DND-41 (cell line): ENCODE data around the gene GLT8D1.

Source experiments
- ATAC-seq: fragments of 200-7000 bp; cut with Tn5 transposase; 3 replicates; pipeline ENCODE4 v1.9.1; 2021; ENCODE audit warnings: low read depth; ENCODE audit not compliant: insufficient read depth
- DNase-seq: peaks from one replicate; pipeline ENCODE4 v3.0.0-alpha.2; 2020
- H2AFZ ChIP-seq: 2 replicates; pipeline ENCODE4 v1.6.0; 2012; ENCODE audit warnings: low read depth, low read length
- H3K27ac ChIP-seq: 2 replicates; pipeline ENCODE4 v1.5.1; 2012; ENCODE audit warnings: low read length, inconsistent platforms
- H3K27me3 ChIP-seq: fragments of 200-600 bp; sonication (generic); 2 replicates; pipeline ENCODE4 v1.6.0; 2012; ENCODE audit warnings: low read length, mild to moderate bottlenecking, inconsistent platforms; ENCODE audit not compliant: insufficient read depth, poor library complexity
- H3K36me3 ChIP-seq: 2 replicates; pipeline ENCODE4 v1.5.1; 2012; ENCODE audit warnings: low read length, inconsistent platforms; ENCODE audit not compliant: insufficient read depth
- H3K4me1 ChIP-seq: 2 replicates; pipeline ENCODE4 v1.5.1; 2012; ENCODE audit warnings: mild to moderate bottlenecking, low read length; ENCODE audit not compliant: insufficient read depth
- H3K4me2 ChIP-seq: 2 replicates; pipeline ENCODE4 v1.6.0; 2012; ENCODE audit warnings: mild to moderate bottlenecking, moderate library complexity, low read length, inconsistent platforms; ENCODE audit not compliant: insufficient read depth
- H3K4me3 ChIP-seq, 2 experiments: fragments of 200-600 bp in 1 of 2; shearing (Covaris generic) in 1 of 2; 2 replicates each; pipeline ENCODE4 v1.5.1; 2012 to 2016; ENCODE audit warnings: inconsistent platforms in 2 of 2, low read length in 2 of 2, mild to moderate bottlenecking in 2 of 2, low read depth in 1 of 2, moderate library complexity in 1 of 2
- H3K79me2 ChIP-seq: 2 replicates; pipeline ENCODE4 v1.6.0; 2012; ENCODE audit warnings: low read length, inconsistent platforms; ENCODE audit not compliant: insufficient read depth
- H3K9ac ChIP-seq: 2 replicates; pipeline ENCODE4 v1.6.0; 2012; ENCODE audit warnings: low read depth, mild to moderate bottlenecking, inconsistent platforms, low read length, moderate library complexity
- H3K9me3 ChIP-seq: 2 replicates; pipeline ENCODE4 v1.5.1; 2012; ENCODE audit warnings: low read length, moderate library complexity, mild to moderate bottlenecking, inconsistent platforms; ENCODE audit not compliant: insufficient read depth, severe bottlenecking
- H4K20me1 ChIP-seq: 2 replicates; pipeline ENCODE4 v1.6.0; 2012; ENCODE audit warnings: low read length; ENCODE audit not compliant: insufficient read depth
- CTCF ChIP-seq: IDR thresholded peaks from 2 replicates; pipeline ENCODE4 v1.5.1; 2012; ENCODE audit warnings: borderline replicate concordance, low read length, moderate library complexity, mild to moderate bottlenecking; ENCODE audit not compliant: poor library complexity, severe bottlenecking; ENCODE audit errors: extremely low read depth
- EZH2 ChIP-seq: IDR thresholded peaks from 3 replicates; pipeline ENCODE4 v1.6.1; 2012; ENCODE audit warnings: borderline replicate concordance, low read depth, mild to moderate bottlenecking, moderate library complexity, low read length, inconsistent platforms; ENCODE audit not compliant: severe bottlenecking

GLT8D1 gene

GRCh38 chr3:52710512-52710911 lies 4.9 kb upstream of the GLT8D1 start:
- Histone ChIP-seq H2AFZ (no peak overlapping the region), H3K4me2 (no peak overlapping the region), H3K9ac (no peak overlapping the region), H3K9me3 (no peaks in the 10 kb centered on the region), H3K4me3 (no peak overlapping the region), H3K36me3 (peaks cover 38% of the 10 kb centered on the region), H4K20me1 (0 out of 2 replicates have a peak, but pooled peaks cover 6% of the 10 kb centered on the region), H3K27me3 (no peaks in the 10 kb centered on the region), H3K79me2 (peaks cover 24% of the 10 kb centered on the region), H3K4me1 (peaks cover 17% of the 10 kb centered on the region), H3K27ac (no peak overlapping the region)
- ATAC-seq = no peak
- no peak for TF ChIP-seq CTCF
- TF ChIP-seq EZH2 = no peak
- no peak for DNase-seq

- no peak overlapping the region for H2AFZ ChIP-seq
- no peaks in the 10 kb centered on the region for H3K27me3 ChIP-seq
- H3K9ac ChIP-seq = peak overlapping the region; percentile 69
- TF ChIP-seq CTCF = no peak
- 0 out of 2 replicates have a peak, but pooled peaks cover 6% of the 10 kb centered on the region for H4K20me1 ChIP-seq
- peaks cover 33% of the 10 kb centered on the region for H3K36me3 ChIP-seq
- no peak overlapping the region for H3K27ac ChIP-seq
- peaks cover 35% of the 10 kb centered on the region for H3K4me1 ChIP-seq
- no peak for ATAC-seq
- H3K4me3 ChIP-seq = peak overlapping the region in 1 of 2 experiments; percentile 81; a peak in 2 of 4 replicates
- peaks cover 49% of the 10 kb centered on the region for H3K79me2 ChIP-seq
- DNase-seq = no peak
- peak overlapping the region; percentile 99 for H3K4me2 ChIP-seq
- no peaks in the 10 kb centered on the region for H3K9me3 ChIP-seq
Measured at GRCh38 chr3:52707585-52707984, 2.0 kb upstream of the GLT8D1 start.

DNA sequence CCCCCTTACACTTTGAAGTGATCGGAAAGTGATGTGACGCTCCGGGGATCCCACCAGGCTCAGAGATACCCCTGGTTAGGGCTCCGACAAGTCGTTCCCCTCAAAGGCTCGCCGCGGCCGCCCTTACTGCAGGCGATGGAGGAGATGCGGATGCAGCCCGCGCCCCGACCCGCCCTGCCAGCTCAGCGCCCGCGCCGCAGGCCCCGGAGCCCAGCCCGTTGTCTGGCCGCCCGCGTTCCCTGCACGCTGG lies 228 bp downstream of the GLT8D1 start:
- H3K4me1 ChIP-seq = peaks cover 35% of the 10 kb centered on the region
- H3K9ac ChIP-seq = peak overlapping the region; percentile 69
- H3K4me3 ChIP-seq = peak overlapping the region; percentile 58 to 81
- peaks cover 56% of the 10 kb centered on the region for H3K79me2 ChIP-seq
- peak overlapping the region; percentile 97 for H2AFZ ChIP-seq
- H3K9me3 ChIP-seq = no peaks in the 10 kb centered on the region
- ATAC-seq (no peak; the same call in 1 of the 3 replicates), DNase-seq (no peak)
- TF ChIP-seq EZH2 (no peak), CTCF (no peak)
- H4K20me1 ChIP-seq = 0 out of 2 replicates have a peak, but pooled peaks cover 6% of the 10 kb centered on the region
- H3K4me2 ChIP-seq = peak overlapping the region; percentile 99
- H3K27ac ChIP-seq = peak overlapping the region; percentile 80
- peaks cover 22% of the 10 kb centered on the region for H3K36me3 ChIP-seq
- no peaks in the 10 kb centered on the region for H3K27me3 ChIP-seq
